AG10803 (cell line): ENCODE results near the gene CCR4.
"Not testable (repeated sequence)": the region's sequence is repeated elsewhere in the genome, so short reads cannot be mapped to it uniquely, and the experiment has no call there.

Source experiments
- DNase-seq: peaks from one replicate; pipeline ENCODE4 v3.0.0; 2010; ENCODE audit warnings: low read depth
- H3K4me3 ChIP-seq: 2 replicates; pipeline ENCODE4 v1.5.1; 2011; ENCODE audit warnings: mild to moderate bottlenecking, low read length, control low read depth
- CTCF ChIP-seq: conservative IDR thresholded peaks from 2 replicates; pipeline ENCODE4 v1.5.1; 2011; ENCODE audit warnings: mild to moderate bottlenecking, low read length, control low read depth, inconsistent platforms

The CCR4 gene

GRCh38 chr3:32945136-32945535, 6.3 kb upstream of the CCR4 start:
- DNase-seq: no peak
- no peak overlapping the region for H3K4me3 ChIP-seq
- no peak for TF ChIP-seq CTCF

GRCh38 chr3:32945598-32945997, 5.8 kb upstream of the CCR4 start:
- not testable (repeated sequence) for H3K4me3 ChIP-seq, DNase-seq

GRCh38 chr3:32946973-32947788, 4.3 kb upstream of the CCR4 start:
- H3K4me3 ChIP-seq: no peak overlapping the region
- DNase-seq: no peak
- TF ChIP-seq CTCF: no peak

GRCh38 chr3:32947789-32948238, 3.6 kb upstream of the CCR4 start:
- peak; percentile 73 for TF ChIP-seq CTCF
- DNase-seq: peak; percentile 68

GRCh38 chr3:32948625-32949445, 2.6 kb upstream of the CCR4 start:
- no peak for TF ChIP-seq CTCF
- DNase-seq: no peak
- H3K4me3 ChIP-seq: no peak overlapping the region

More at GRCh38 chr3:32947789-32948238, 3.6 kb upstream of the CCR4 start:
- no peak overlapping the region for H3K4me3 ChIP-seq

- no peak for TF ChIP-seq CTCF
- no peak for DNase-seq
- no peak overlapping the region for H3K4me3 ChIP-seq
Observed at GRCh38 chr3:32950516-32950915, 928 bp upstream of the CCR4 start.

- no peak overlapping the region for H3K4me3 ChIP-seq
- no peak for DNase-seq
- TF ChIP-seq CTCF: no peak
Observed at GRCh38 chr3:32952369-32953077, 1.1 kb downstream of the CCR4 start.
